Vagina (tissue), 2 donors: Measurements from ENCODE around the gene NFKBIZ.

Experiments used
- CTCF ChIP-seq, 3 experiments: fragments of 450-650 bp in 2 of 3; fragments of 200-600 bp in 1 of 3; sonication (generic) in 1 of 3; IDR thresholded peaks; one replicate each; pipeline ENCODE4 v1.5.1; 2017 to 2019; ENCODE audit warnings: antibody characterized with exemption in 3 of 3, mild to moderate bottlenecking in 2 of 3, moderate library complexity in 2 of 3
- POLR2A ChIP-seq, 2 donors: fragments of 450-650 bp; IDR thresholded peaks; one replicate each; pipeline ENCODE4 v1.6.1; 2017; ENCODE audit warnings: antibody characterized with exemption in 2 of 2, mild to moderate bottlenecking in 2 of 2, moderate library complexity in 2 of 2

GRCh38 chr3:101867996-101868395 lies 18.7 kb downstream of the NFKBIZ start:
- TF ChIP-seq CTCF (IDR thresholded peaks at IDR 0.05) = no peak
- no peak for TF ChIP-seq POLR2A (IDR thresholded peaks at IDR 0.05)
